ENCODE measurements around the gene LMO4.

LMO4 gene

GRCh38 chr1:87362063-87362833 is 33.6 kb downstream of the LMO4 start:
- no peak for DNase-seq

- DNase-seq, result no peak
Observed at GRCh38 chr1:87362834-87363426, 34.2 kb downstream of the LMO4 start.

GRCh38 chr1:87367549-87367948 is 38.9 kb downstream of the LMO4 start:
- DNase-seq, result no peak

GRCh38 chr1:87368907-87369306 is 40.2 kb downstream of the LMO4 start:
- DNase-seq, result no peak

GRCh38 chr1:87369736-87370478 is 41.2 kb downstream of the LMO4 start:
- no peak for DNase-seq

GRCh38 chr1:87370544-87370943 is 41.9 kb downstream of the LMO4 start:
- no peak for DNase-seq

GRCh38 chr1:87379306-87379705 is 50.6 kb downstream of the LMO4 start:
- no peak for DNase-seq

GRCh38 chr1:87386217-87386790 is 57.6 kb downstream of the LMO4 start:
- no peak for DNase-seq

GRCh38 chr1:87388411-87388810 is 59.7 kb downstream of the LMO4 start:
- DNase-seq, result no peak

GRCh38 chr1:87389011-87389410 is 60.3 kb downstream of the LMO4 start:
- no peak for DNase-seq

GRCh38 chr1:87389546-87389945 is 60.9 kb downstream of the LMO4 start:
- DNase-seq, result no peak

GRCh38 chr1:87392248-87393192 is 63.8 kb downstream of the LMO4 start:
- no peak for DNase-seq

GRCh38 chr1:87393445-87394085 is 64.9 kb downstream of the LMO4 start:
- DNase-seq, result no peak

GRCh38 chr1:87394513-87394912 is 65.8 kb downstream of the LMO4 start:
- DNase-seq, result no peak

- no peak for DNase-seq
Observed at GRCh38 chr1:87394982-87395381, 66.3 kb downstream of the LMO4 start.
